A673 (cell line): ENCODE results near the gene FCHO1. TPM values are rescaled to one million over a fixed set of nuclear protein-coding genes. Genes with fewer than 3 reads are reported as not detected.
"Not testable (repeated sequence)": the region's sequence is repeated elsewhere in the genome, so short reads cannot be mapped to it uniquely, and the experiment has no call there.

ENCODE experiments used
- BruUV-seq: library from RNA; stranded (reverse); fragments of 400-500 nt; replicated peaks from 2 replicates; lab custom pipeline; 2021; lab: Mats Ljungman, UMichigan
- CTCF ChIA-PET: fragments of 300-600 bp; sonication (Branson Sonifier 250); formaldehyde crosslinking; loops from one replicate; lab custom pipeline; 2022; ENCODE audit warnings: antibody characterized with exemption; lab: Charles Lee
- POLR2A ChIA-PET: fragments of 300-600 bp; sonication (Branson Sonifier 250); formaldehyde crosslinking; loops from one replicate; lab custom pipeline; 2022; ENCODE audit warnings: antibody characterized with exemption; ENCODE audit not compliant: low non-redundant PET; lab: Charles Lee
- DNase-seq: peaks from one replicate; pipeline ENCODE4 v3.0.0-alpha.2; 2015; ENCODE audit warnings: low spot score
- H3K27ac ChIP-seq: fragments of 200-600 bp; sonication (generic); 2 replicates; pipeline ENCODE4 v1.5.1; 2016; ENCODE audit warnings: mixed run types, low read depth, mild to moderate bottlenecking, mixed read lengths, antibody characterized with exemption, low read length; ENCODE audit not compliant: poor library complexity, severe bottlenecking
- H3K27me3 ChIP-seq: fragments of 200-600 bp; sonication (generic); replicated peaks from 2 replicates; pipeline ENCODE4 v1.6.1; 2017; ENCODE audit warnings: mixed run types, low read depth, mild to moderate bottlenecking, mixed read lengths, antibody characterized with exemption, low read length; ENCODE audit not compliant: insufficient read depth, poor library complexity
- H3K36me3 ChIP-seq: fragments of 200-600 bp; sonication (generic); 2 replicates; pipeline ENCODE4 v1.6.1; 2016; ENCODE audit warnings: mixed run types, mild to moderate bottlenecking, mixed read lengths, antibody characterized with exemption, low read length; ENCODE audit not compliant: insufficient read depth, poor library complexity, severe bottlenecking
- H3K4me1 ChIP-seq: fragments of 200-600 bp; sonication (generic); 2 replicates; pipeline ENCODE4 v1.6.1; 2017; ENCODE audit warnings: mixed run types, mild to moderate bottlenecking, mixed read lengths, antibody characterized with exemption, low read length; ENCODE audit not compliant: insufficient read depth, poor library complexity, severe bottlenecking
- H3K4me3 ChIP-seq: fragments of 200-600 bp; sonication (generic); 2 replicates; pipeline ENCODE4 v1.5.1; 2016; ENCODE audit warnings: low read depth, mixed run types, mild to moderate bottlenecking, mixed read lengths, low read length; ENCODE audit not compliant: poor library complexity, severe bottlenecking
- H3K9me3 ChIP-seq: fragments of 200-600 bp; sonication (generic); 2 replicates; pipeline ENCODE4 v1.6.1; 2016; ENCODE audit warnings: mixed run types, low read depth, mild to moderate bottlenecking, mixed read lengths, antibody characterized with exemption, low read length; ENCODE audit not compliant: poor library complexity, severe bottlenecking
- CTCF ChIP-seq: fragments of 300-800, 200-600 bp; sonication (generic); conservative IDR thresholded peaks from 2 replicates; pipeline ENCODE4 v1.5.1; 2017; ENCODE audit warnings: low read depth, mild to moderate bottlenecking, antibody characterized with exemption, low read length, moderate library complexity, mixed read lengths
- EZH2 ChIP-seq: fragments of 200-600 bp; sonication (generic); IDR thresholded peaks from 2 replicates; pipeline ENCODE4 v1.6.1; 2017; ENCODE audit warnings: borderline replicate concordance, low read depth, mild to moderate bottlenecking, mixed read lengths, antibody characterized with exemption, low read length; ENCODE audit not compliant: poor library complexity, severe bottlenecking
- intact Hi-C: fragments of 100-400 bp; cut with micrococcal nuclease; formaldehyde crosslinking; loops from one replicate; pipeline ENCODE4 v1.10.0; 2022; ENCODE audit not compliant: unreplicated experiment
- total RNA-seq: library from RNA; stranded (reverse); gene quantifications from 2 replicates; pipeline ENCODE4 v1.2.3, GENCODE V29; 2021

The FCHO1 gene
- total RNA-seq, 1 experiment from 2014 or later = 2.1 TPM

GRCh38 chr19:17797424-17798201 lies 46.3 kb downstream of the FCHO1 start:
- no TSS peak for BruUV-seq
- H3K27me3 ChIP-seq = peaks cover 21% of the 10 kb centered on the region
- H3K27ac ChIP-seq = no peak overlapping the region
- ChIA-PET CTCF (no interaction called here), POLR2A (interaction anchor here (0.5 kb wide), 1 partner anchor 52 kb away, joined by 3 read pairs; no protein-coding TSS in a partner anchor)
- H3K4me3 ChIP-seq = no peak overlapping the region
- DNase-seq = no peak
- TF ChIP-seq CTCF (no peak), EZH2 (no peak)
- peaks cover 10% of the 10 kb centered on the region for H3K4me1 ChIP-seq
- H3K9me3 ChIP-seq = no peaks in the 10 kb centered on the region
- H3K36me3 ChIP-seq = no peaks in the 10 kb centered on the region
- intact Hi-C loops = loop anchor here (10.0 kb wide), 1 partner anchor 57 kb away; the partner anchor contains the start of gene RPL18A

GRCh38 chr19:17798599-17798998 lies 47.3 kb downstream of the FCHO1 start:
- BruUV-seq = not testable (repeated sequence)
- intact Hi-C loops = loop anchor here (10.0 kb wide), 1 partner anchor 56 kb away; the partner anchor contains the start of gene RPL18A

GRCh38 chr19:17802137-17802858 lies 51.0 kb downstream of the FCHO1 start:
- Histone ChIP-seq H3K4me1 (no peaks in the 10 kb centered on the region), H3K4me3 (no peak overlapping the region), H3K27ac (no peak overlapping the region), H3K36me3 (no peaks in the 10 kb centered on the region), H3K9me3 (no peaks in the 10 kb centered on the region), H3K27me3 (peaks cover 4% of the 10 kb centered on the region)
- POLR2A ChIA-PET = interaction anchor here (0.7 kb wide), 1 partner anchor 279 kb away, joined by 3 read pairs; no protein-coding TSS in a partner anchor
- DNase-seq = no peak
- TF ChIP-seq CTCF (no peak), EZH2 (no peak)
- CTCF ChIA-PET = no interaction called here
- intact Hi-C loops = no loop called here
- BruUV-seq = no TSS peak

More at GRCh38 chr19:17798599-17798998, 47.3 kb downstream of the FCHO1 start:
- CTCF ChIA-PET = interaction anchor here (0.6 kb wide), 1 partner anchor 1514 kb away, joined by 3 read pairs; no protein-coding TSS in a partner anchor
- H3K36me3 ChIP-seq, H3K4me3 ChIP-seq, H3K9me3 ChIP-seq, POLR2A ChIA-PET, H3K27ac ChIP-seq, DNase-seq: not testable (repeated sequence)
- Histone ChIP-seq H3K27me3 (peaks cover 21% of the 10 kb centered on the region), H3K4me1 (peaks cover 10% of the 10 kb centered on the region)
